Heart left ventricle (tissue), 16 donors: ENCODE measurements around the gene TARDBP. TPM values are rescaled to one million over a fixed set of nuclear protein-coding genes. Genes with fewer than 3 reads are reported as not detected.
A peak's percentile ranks its signal among the peaks of the same experiment; 100 is the strongest.
"Not testable (repeated sequence)": the region's sequence is repeated elsewhere in the genome, so short reads cannot be mapped to it uniquely, and the experiment has no call there.

Source experiments
- ATAC-seq, 4 donors: fragments of 200-7000 bp; cut with Tn5 transposase; one replicate each; pipeline ENCODE4 v1.9.1; 2020 to 2022; ENCODE audit warnings: moderate library complexity in 4 of 4, mild to moderate bottlenecking in 3 of 4, moderate number of reproducible peaks in 1 of 4
- DNase-seq, 5 donors: peaks; one replicate each; pipeline ENCODE4 v3.0.0-alpha.2; 2020
- H3K27ac ChIP-seq, 12 donors: fragments of 200-600 bp; sonication (generic) in 4 of 12; one replicate each; pipeline versions ENCODE4 v1.5.0 to v1.8.0; 2016 to 2022; ENCODE audit warnings: mild to moderate bottlenecking in 2 of 12
- H3K27me3 ChIP-seq, 9 donors: fragments of 200-600 bp; sonication (generic) in 2 of 9; one replicate each; pipeline versions ENCODE4 v1.5.1 to v1.8.0; 2016 to 2022; ENCODE audit warnings: mild to moderate bottlenecking in 3 of 9
- H3K36me3 ChIP-seq, 9 donors: fragments of 200-600 bp; sonication (generic) in 2 of 9; one replicate each; pipeline versions ENCODE4 v1.5.0 to v1.8.0; 2018 to 2022; ENCODE audit warnings: mild to moderate bottlenecking in 2 of 9
- H3K4me1 ChIP-seq, 12 donors: fragments of 200-600 bp; sonication (generic) in 4 of 12; one replicate each; pipeline versions ENCODE4 v1.5.0 to v1.8.0; 2016 to 2022; ENCODE audit warnings: mild to moderate bottlenecking in 3 of 12
- H3K4me3 ChIP-seq, 12 donors: fragments of 200-600 bp; sonication (generic) in 4 of 12; one replicate each; pipeline versions ENCODE4 v1.5.0 to v1.8.0; 2017 to 2022; ENCODE audit warnings: mild to moderate bottlenecking in 9 of 12, moderate library complexity in 4 of 12
- H3K9me3 ChIP-seq, 12 donors: fragments of 200-600 bp; sonication (generic) in 4 of 12; one replicate each; pipeline versions ENCODE4 v1.5.0 to v1.8.0; 2016 to 2022; ENCODE audit warnings: mild to moderate bottlenecking in 1 of 12
- POLR2A ChIP-seq, 2 donors: fragments of 450-650 bp; IDR thresholded peaks; one replicate each; pipeline ENCODE4 v1.6.1; 2017; ENCODE audit warnings: antibody characterized with exemption in 2 of 2, mild to moderate bottlenecking in 2 of 2, moderate library complexity in 2 of 2
- WGBS, 4 donors: extraction: QIAGEN DNeasy Blood & Tissue Kit in 2 of 4; methylation state at CpG; one replicate each; pipeline versions ENCODE4 v1.1.5 to v1.1.7; 2013 to 2018; 5-methylcytosine and 5-hydroxymethylcytosine counted together
- intact Hi-C, 10 donors: fragments of 100-400 bp; cut with DNase I; formaldehyde crosslinking; loops; one replicate each; pipeline versions ENCODE4 v1.11.1 to v1.14.2; 2022
- polyA plus RNA-seq, 2 donors: library from polyadenylated mRNA; stranded (reverse); fragments of 200-250 nt; gene quantifications; one replicate each; pipeline ENCODE4 v1.2.3, GENCODE V29; 2013
- total RNA-seq, 9 donors: library from RNA; depleted of rRNA in 2 of 9; stranded (reverse); fragments of >200 nt in 2 of 9; fragmentation: NEBNext Ultra II Directional in 3 of 9; extraction: Animal tissue kit (Norgen Biotek cat#: 25700) in 3 of 9; gene quantifications; one replicate each; pipeline versions ENCODE4 v1.1.0 to v1.2.4, GENCODE V29; 2016 to 2023
- TF ChIP-seq, protein P1 (sequence below), 12 donors: fragments of 200-600 bp; sonication (generic) in 4 of 12; IDR thresholded peaks; one replicate each; pipeline versions ENCODE4 v1.5.0 to v1.8.0; 2018 to 2022; ENCODE audit warnings: antibody characterized with exemption in 12 of 12, mild to moderate bottlenecking in 5 of 12
- donor health status: ischemic (EF 13 %, LVEDD 7.1; RV severe dilation, severe dysfunction).
- donor health status: healthy with polysubstance abuse.
- donor health status: DM: no; HTN: yes; CAD: no.
- donor health status: DM: no; HTN: no; CAD: no.
- donor health status: ischemic (EF 25% LVEDD 6.9; RV normal size, moderate dysfunction).
- donor health status: ischemic (EF 25% LVEDD 5.7; RV mildly dilated, moderate dysfunction).
- donor health status: healthy.
- donor health status: DM: yes; HTN: yes; CAD: no.
- donor health status: ischemic (EF 35%, LVEDD 5.7; RV mildly dilated, moderate dysfunction).
- donor health status: nonischemic (EF 11% LVEDD 7.7; RV severe dilation, severe dysfunction).
- donor health status: DM: yes; HTN: yes; CAD: no.
- donor health status: PGD.
- donor health status: ischemic (EF 29% LVEDD 5.4; RV normal size, mild dysfunction).
- donor health status: nonischemic (EF 23%, LVEDD 6.1; RV moderate dilation, normal function).

Gene TARDBP
- total and polyA plus RNA-seq, 11 donors = 66.3 to 138 (median 103) TPM

- peaks cover 0 to 47% (median 33%) of the 10 kb centered on the region in 9 donors for H3K36me3 ChIP-seq
- WGBS, 4 donors = 0 to 1% (median 0%) methylated on average over 26 to 83 of the region's 83 CpGs
- DNase-seq (peak; percentile 91 to 96 (median 93)), ATAC-seq (peak; percentile 98 to 99 (median 98))
- intact Hi-C loops = no loop called here
- H3K27ac ChIP-seq = peak within 1 kb of the TSS; percentile 24 to 91 (median 80)
- TF ChIP-seq, protein P1, sequence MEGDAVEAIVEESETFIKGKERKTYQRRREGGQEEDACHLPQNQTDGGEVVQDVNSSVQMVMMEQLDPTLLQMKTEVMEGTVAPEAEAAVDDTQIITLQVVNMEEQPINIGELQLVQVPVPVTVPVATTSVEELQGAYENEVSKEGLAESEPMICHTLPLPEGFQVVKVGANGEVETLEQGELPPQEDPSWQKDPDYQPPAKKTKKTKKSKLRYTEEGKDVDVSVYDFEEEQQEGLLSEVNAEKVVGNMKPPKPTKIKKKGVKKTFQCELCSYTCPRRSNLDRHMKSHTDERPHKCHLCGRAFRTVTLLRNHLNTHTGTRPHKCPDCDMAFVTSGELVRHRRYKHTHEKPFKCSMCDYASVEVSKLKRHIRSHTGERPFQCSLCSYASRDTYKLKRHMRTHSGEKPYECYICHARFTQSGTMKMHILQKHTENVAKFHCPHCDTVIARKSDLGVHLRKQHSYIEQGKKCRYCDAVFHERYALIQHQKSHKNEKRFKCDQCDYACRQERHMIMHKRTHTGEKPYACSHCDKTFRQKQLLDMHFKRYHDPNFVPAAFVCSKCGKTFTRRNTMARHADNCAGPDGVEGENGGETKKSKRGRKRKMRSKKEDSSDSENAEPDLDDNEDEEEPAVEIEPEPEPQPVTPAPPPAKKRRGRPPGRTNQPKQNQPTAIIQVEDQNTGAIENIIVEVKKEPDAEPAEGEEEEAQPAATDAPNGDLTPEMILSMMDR (IDR thresholded peaks at IDR 0.05) = peak in 10 of 12 donors; percentile 24 to 81 (median 67)
- TF ChIP-seq POLR2A (IDR thresholded peaks at IDR 0.05) = peak; percentile 31 to 83
- peaks cover 0 to 2% (median 0%) of the 10 kb centered on the region in 12 donors for H3K9me3 ChIP-seq
- H3K27me3 ChIP-seq = no peaks in the 10 kb centered on the region
- peaks cover 0 to 29% (median 16%) of the 10 kb centered on the region in 12 donors for H3K4me1 ChIP-seq
- H3K4me3 ChIP-seq = peak within 1 kb of the TSS; percentile 79 to 100 (median 94)
These were observed 47.7 kb downstream of the TARDBP start, which contains the start of gene SRM for GRCh38 chr1:11059968-11060830. Gene SRM, minus strand, starts transcription at chr1:11060018. Its CDS starts 75 bp downstream, at chr1:11059943.

- ATAC-seq = no peak
- peaks cover 0 to 3% (median 0%) of the 10 kb centered on the region in 12 donors for H3K9me3 ChIP-seq
- intact Hi-C loops = no loop called here
- H3K27ac ChIP-seq = no peak overlapping the region
- peaks cover 0 to 29% (median 16%) of the 10 kb centered on the region in 12 donors for H3K4me1 ChIP-seq
- WGBS, 4 donors = 70 to 73% (median 72%) methylated on average over 5 of the region's 5 CpGs
- peak overlapping the region in 1 of 12 donors; percentile 100 for H3K4me3 ChIP-seq
- TF ChIP-seq, protein P1 (IDR thresholded peaks at IDR 0.05) = no peak
- no peak for TF ChIP-seq POLR2A (IDR thresholded peaks at IDR 0.05)
- no peaks in the 10 kb centered on the region for H3K27me3 ChIP-seq
- DNase-seq = no peak
- peaks cover 0 to 47% (median 34%) of the 10 kb centered on the region in 9 donors for H3K36me3 ChIP-seq
These were observed 49.4 kb downstream of the TARDBP start for GRCh38 chr1:11061652-11062365.

DNA sequence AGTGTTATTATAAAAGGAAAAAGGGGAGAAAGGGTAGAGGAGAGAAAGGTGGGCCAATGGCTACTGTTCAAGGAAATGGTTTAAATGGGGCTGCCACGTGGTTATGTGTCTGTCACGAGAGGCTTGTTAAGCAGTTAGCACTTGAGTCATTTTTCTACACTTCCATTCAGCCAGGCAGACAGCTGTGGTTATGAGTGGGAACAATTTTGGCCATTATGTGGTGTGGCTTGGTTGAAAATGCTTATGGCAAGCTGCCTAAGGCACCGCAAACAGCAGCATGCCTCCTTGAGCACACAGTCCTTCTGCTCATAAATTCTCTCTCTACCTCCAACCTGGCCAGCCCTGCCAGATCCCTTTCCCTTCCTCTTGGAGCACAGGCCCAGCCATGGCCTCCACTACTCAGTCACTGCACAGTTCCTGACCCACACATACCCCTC lies 50.5 kb downstream of the TARDBP start:
- Histone ChIP-seq H3K9me3 (peaks cover 0 to 3% (median 0%) of the 10 kb centered on the region in 12 donors), H3K27me3 (no peaks in the 10 kb centered on the region), H3K4me1 (peaks cover 0 to 29% (median 16%) of the 10 kb centered on the region in 12 donors), H3K4me3 (no peak overlapping the region), H3K27ac (no peak overlapping the region), H3K36me3 (peaks cover 0 to 47% (median 41%) of the 10 kb centered on the region in 9 donors)
- DNase-seq (no peak), ATAC-seq (no peak)
- intact Hi-C loops = no loop called here
- WGBS, 4 donors = 65 to 80% (median 73%) methylated on average over 3 of the region's 3 CpGs
- TF ChIP-seq POLR2A (IDR thresholded peaks at IDR 0.05) = no peak
- TF ChIP-seq, protein P1 (IDR thresholded peaks at IDR 0.05) = no peak

DNA sequence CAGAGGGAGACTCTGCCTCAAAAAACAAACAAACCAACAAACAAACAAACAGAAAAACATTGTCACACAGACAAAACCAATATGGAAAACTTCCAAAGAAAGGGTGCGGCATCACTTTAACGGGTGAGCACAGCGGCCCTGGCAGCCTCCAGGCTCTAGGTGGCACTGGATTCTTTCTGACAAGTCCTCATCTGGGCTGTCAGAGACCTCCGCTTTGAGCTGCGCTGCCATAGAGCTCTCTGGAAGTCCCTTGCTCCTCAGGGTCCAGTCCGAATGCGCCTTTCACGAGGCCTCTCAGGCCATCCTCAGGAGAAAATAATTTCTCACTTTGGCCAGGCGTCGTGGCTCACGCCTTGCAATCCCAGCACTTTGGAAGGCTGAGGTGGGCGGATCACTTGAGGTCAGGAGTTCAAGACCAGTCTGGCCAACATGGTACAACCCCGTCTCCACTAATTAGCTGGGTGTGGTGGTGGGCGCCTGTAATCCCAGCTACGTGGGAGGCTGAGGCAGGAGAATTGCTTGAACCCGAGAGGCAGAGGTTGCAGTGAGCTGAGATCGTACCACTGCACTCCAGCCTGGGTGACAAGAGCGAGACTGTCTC lies 51.6 kb downstream of the TARDBP start:
- WGBS, 4 donors = 86 to 91% (median 86%) methylated on average over 17 to 18 of the region's 18 CpGs
- intact Hi-C loops, ATAC-seq: not testable (repeated sequence)

More for the DNA sequence above, 51.6 kb downstream of the TARDBP start:
- not testable (repeated sequence) for H3K4me3 ChIP-seq, H3K27me3 ChIP-seq, H3K9me3 ChIP-seq, DNase-seq, H3K27ac ChIP-seq
- Histone ChIP-seq H3K36me3 (peaks cover 0 to 57% (median 50%) of the 10 kb centered on the region in 9 donors), H3K4me1 (peaks cover 0 to 20% (median 11%) of the 10 kb centered on the region in 12 donors)
